Measurements from ENCODE around the gene SEC14L3. TPM values are rescaled to one million over a fixed set of nuclear protein-coding genes. Genes with fewer than 3 reads are reported as not detected.

SEC14L3 gene
- total and polyA plus RNA-seq, 2 experiments from 2014 or later: not detected

DNA sequence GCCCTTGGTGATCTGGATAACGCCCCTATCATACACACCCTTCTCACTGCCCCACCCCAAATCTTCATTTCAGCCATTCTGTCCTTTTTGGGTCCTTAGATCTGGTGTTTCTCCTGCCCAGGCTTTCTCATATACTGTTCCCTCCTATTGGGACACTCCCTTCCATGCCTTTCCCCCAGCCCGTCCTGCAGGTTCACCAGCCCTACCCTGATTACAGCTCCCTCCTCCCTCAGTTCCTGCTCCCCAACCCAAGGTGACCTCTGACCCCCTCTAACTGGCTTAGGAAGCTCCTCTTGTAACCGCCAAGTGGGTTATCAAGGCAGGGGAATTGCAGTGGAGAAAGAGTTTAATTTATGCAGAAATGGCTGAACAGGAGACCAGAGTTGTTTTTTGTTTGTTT is 33.3 kb downstream of the SEC14L3 start:
- no peaks in the 10 kb centered on the region for H3K9me3 ChIP-seq (ENCODE audit: low read depth)
- H3F3A ChIP-seq (ENCODE audit: insufficient read depth): no peaks in the 10 kb centered on the region
- H3K4me2 ChIP-seq (ENCODE audit: unreplicated experiment): no peak overlapping the region
- no peak overlapping the region for H3K9ac ChIP-seq
- no peaks in the 10 kb centered on the region for H3K36me3 ChIP-seq (ENCODE audit: low read depth)
- in situ Hi-C loops (cut with MboI): no loop called here
- TF ChIP-seq EZH2 (IDR thresholded peaks at IDR 0.05; ENCODE audit: insufficient read depth, poor library complexity, severe bottlenecking) (no peak), EZH2phosphoT487 (IDR thresholded peaks at IDR 0.05; ENCODE audit: insufficient read depth, low read depth) (no peak)
- H3K79me2 ChIP-seq (ENCODE audit: insufficient read depth): no peaks in the 10 kb centered on the region
- H3K4me3 ChIP-seq: no peak overlapping the region
- no peaks in the 10 kb centered on the region for H4K20me1 ChIP-seq (ENCODE audit: insufficient read depth)
- H3K27ac ChIP-seq: no peak overlapping the region
- no peaks in the 10 kb centered on the region for H3K27me3 ChIP-seq (replicated peaks; ENCODE audit: insufficient read depth)
- no peak overlapping the region for H2AFZ ChIP-seq
- no peak for DNase-seq
- no peaks in the 10 kb centered on the region for H3K4me1 ChIP-seq (ENCODE audit: insufficient read depth)
- no peaks in the 10 kb centered on the region for H3K9me2 ChIP-seq (ENCODE audit: insufficient read depth)
- WGBS, 2 experiments (ENCODE audit: low coverage in 1 of 2, low lambda C conversion rate in 2 of 2, missing lambda C conversion rate in 2 of 2): 59 to 67% methylated on average over 3 of the region's 3 CpGs

DNA sequence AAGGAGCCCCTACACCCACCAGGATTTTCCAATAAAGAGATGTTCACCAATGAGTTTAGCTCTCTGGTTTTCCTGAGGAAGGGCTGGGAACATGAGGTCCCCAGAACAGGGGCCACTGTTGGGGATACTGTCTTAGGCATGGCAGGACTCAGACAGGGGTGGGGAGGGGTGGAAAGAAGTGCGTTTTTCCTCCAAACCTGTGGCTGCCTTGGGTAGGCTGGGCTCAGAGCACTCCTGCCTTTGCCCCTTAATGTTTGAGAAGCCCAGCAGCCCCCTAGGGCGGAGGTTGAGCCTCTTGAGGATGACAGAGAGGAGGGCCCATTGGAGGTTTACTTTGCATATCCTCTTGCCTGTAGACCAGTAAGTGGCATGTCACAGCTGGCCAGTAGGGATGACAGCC is 35.6 kb downstream of the SEC14L3 start:
- in situ Hi-C loops (cut with MboI): no loop called here
- Histone ChIP-seq H3K9ac (no peak overlapping the region), H3K4me3 (no peak overlapping the region), H4K20me1 (ENCODE audit: insufficient read depth) (no peaks in the 10 kb centered on the region), H2AFZ (no peak overlapping the region), H3K27me3 (replicated peaks; ENCODE audit: insufficient read depth) (no peaks in the 10 kb centered on the region), H3K27ac (no peak overlapping the region), H3F3A (ENCODE audit: insufficient read depth) (no peaks in the 10 kb centered on the region), H3K4me2 (ENCODE audit: unreplicated experiment) (no peak overlapping the region), H3K36me3 (ENCODE audit: low read depth) (no peaks in the 10 kb centered on the region), H3K9me2 (ENCODE audit: insufficient read depth) (no peaks in the 10 kb centered on the region), H3K4me1 (ENCODE audit: insufficient read depth) (no peaks in the 10 kb centered on the region), H3K9me3 (ENCODE audit: low read depth) (no peaks in the 10 kb centered on the region), H3K79me2 (ENCODE audit: insufficient read depth) (no peaks in the 10 kb centered on the region)
- TF ChIP-seq EZH2phosphoT487 (IDR thresholded peaks at IDR 0.05; ENCODE audit: insufficient read depth, low read depth) (no peak), EZH2 (IDR thresholded peaks at IDR 0.05; ENCODE audit: insufficient read depth, poor library complexity, severe bottlenecking) (no peak)
- DNase-seq: no peak
- WGBS, 2 experiments (ENCODE audit: low coverage in 1 of 2, low lambda C conversion rate in 2 of 2, missing lambda C conversion rate in 2 of 2): 79 to 82% methylated on average over 2 of the region's 2 CpGs

DNA sequence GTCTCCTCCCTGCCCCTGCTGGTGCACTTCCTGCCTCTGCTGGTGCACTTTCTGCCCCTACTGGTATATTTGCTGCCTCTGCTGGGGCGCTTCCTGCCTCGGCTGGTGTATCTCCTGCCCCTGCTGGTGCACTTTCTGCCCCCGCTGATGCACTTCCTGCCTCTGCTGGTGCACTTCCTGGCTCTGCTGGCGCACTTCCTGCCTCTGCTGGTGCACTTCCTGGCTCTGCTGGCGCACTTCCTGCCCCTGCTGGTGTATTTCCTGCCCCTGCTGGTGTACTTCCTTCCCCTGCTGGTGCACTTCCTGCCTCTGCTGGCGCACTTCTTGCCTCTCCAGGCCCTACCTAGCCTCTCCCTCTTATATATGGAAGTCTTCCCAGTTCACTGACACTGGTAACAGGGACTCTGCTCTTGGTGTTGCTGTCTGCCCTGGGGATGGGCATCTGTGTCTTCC is 36.1 kb downstream of the SEC14L3 start:
- Histone ChIP-seq H3K27me3 (replicated peaks; ENCODE audit: insufficient read depth) (no peaks in the 10 kb centered on the region), H3K4me2 (ENCODE audit: unreplicated experiment) (no peak overlapping the region), H3K27ac (no peak overlapping the region), H3K36me3 (ENCODE audit: low read depth) (no peaks in the 10 kb centered on the region), H3K4me3 (no peak overlapping the region), H3K9ac (no peak overlapping the region), H3K9me2 (ENCODE audit: insufficient read depth) (no peaks in the 10 kb centered on the region), H3K79me2 (ENCODE audit: insufficient read depth) (no peaks in the 10 kb centered on the region), H4K20me1 (ENCODE audit: insufficient read depth) (no peaks in the 10 kb centered on the region), H3K4me1 (ENCODE audit: insufficient read depth) (no peaks in the 10 kb centered on the region), H3K9me3 (ENCODE audit: low read depth) (no peaks in the 10 kb centered on the region), H3F3A (ENCODE audit: insufficient read depth) (no peaks in the 10 kb centered on the region), H2AFZ (peak overlapping the region; percentile 41; the same call in 1 of the 2 replicates)
- DNase-seq: no peak
- in situ Hi-C loops (cut with MboI): no loop called here
- no peak for TF ChIP-seq EZH2 (IDR thresholded peaks at IDR 0.05; ENCODE audit: insufficient read depth, poor library complexity, severe bottlenecking)
- no peak for TF ChIP-seq EZH2phosphoT487 (IDR thresholded peaks at IDR 0.05; ENCODE audit: insufficient read depth, low read depth)
- 89 to 94% methylated on average over 6 of the region's 6 CpGs for WGBS, 2 experiments (ENCODE audit: low coverage in 1 of 2, low lambda C conversion rate in 2 of 2, missing lambda C conversion rate in 2 of 2)

DNA sequence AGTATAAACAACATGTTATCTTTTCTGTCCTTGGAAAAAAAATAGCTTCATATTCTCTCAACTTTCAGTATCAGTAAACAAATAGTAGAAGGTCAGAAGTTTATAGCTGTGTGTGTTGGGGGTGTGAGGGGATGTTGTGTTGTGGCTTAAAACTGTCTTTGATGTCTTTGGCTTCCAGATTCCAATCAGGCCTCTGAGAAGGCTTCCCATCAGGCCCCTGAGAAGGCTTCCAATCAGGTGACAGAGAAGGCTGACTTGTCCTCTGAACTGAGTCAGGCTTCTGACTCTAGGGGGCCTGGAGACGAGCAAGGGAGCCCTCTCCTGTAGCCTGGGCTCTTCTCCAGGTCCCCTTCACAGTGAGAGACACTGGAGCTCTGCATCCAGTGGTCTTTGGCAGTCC is 37.0 kb downstream of the SEC14L3 start:
- no peaks in the 10 kb centered on the region for H3K36me3 ChIP-seq (ENCODE audit: low read depth)
- no peaks in the 10 kb centered on the region for H4K20me1 ChIP-seq (ENCODE audit: insufficient read depth)
- no peak overlapping the region for H2AFZ ChIP-seq
- peak; percentile 16 for DNase-seq
- H3K9ac ChIP-seq: no peak overlapping the region
- H3K9me2 ChIP-seq (ENCODE audit: insufficient read depth): no peaks in the 10 kb centered on the region
- H3K27me3 ChIP-seq (replicated peaks; ENCODE audit: insufficient read depth): no peaks in the 10 kb centered on the region
- H3K4me1 ChIP-seq (ENCODE audit: insufficient read depth): no peaks in the 10 kb centered on the region
- WGBS, 2 experiments (ENCODE audit: low coverage in 1 of 2, low lambda C conversion rate in 2 of 2, missing lambda C conversion rate in 2 of 2): 38 to 46% methylated on average over 1 of the region's 1 CpG
- H3K9me3 ChIP-seq (ENCODE audit: low read depth): no peaks in the 10 kb centered on the region
- in situ Hi-C loops (cut with MboI): no loop called here
- H3K79me2 ChIP-seq (ENCODE audit: insufficient read depth): no peaks in the 10 kb centered on the region
- H3K4me2 ChIP-seq (ENCODE audit: unreplicated experiment): no peak overlapping the region
- no peak overlapping the region for H3K27ac ChIP-seq
- H3F3A ChIP-seq (ENCODE audit: insufficient read depth): no peaks in the 10 kb centered on the region
- TF ChIP-seq EZH2phosphoT487 (IDR thresholded peaks at IDR 0.05; ENCODE audit: insufficient read depth, low read depth): no peak
- no peak for TF ChIP-seq EZH2 (IDR thresholded peaks at IDR 0.05; ENCODE audit: insufficient read depth, poor library complexity, severe bottlenecking)
- no peak overlapping the region for H3K4me3 ChIP-seq

DNA sequence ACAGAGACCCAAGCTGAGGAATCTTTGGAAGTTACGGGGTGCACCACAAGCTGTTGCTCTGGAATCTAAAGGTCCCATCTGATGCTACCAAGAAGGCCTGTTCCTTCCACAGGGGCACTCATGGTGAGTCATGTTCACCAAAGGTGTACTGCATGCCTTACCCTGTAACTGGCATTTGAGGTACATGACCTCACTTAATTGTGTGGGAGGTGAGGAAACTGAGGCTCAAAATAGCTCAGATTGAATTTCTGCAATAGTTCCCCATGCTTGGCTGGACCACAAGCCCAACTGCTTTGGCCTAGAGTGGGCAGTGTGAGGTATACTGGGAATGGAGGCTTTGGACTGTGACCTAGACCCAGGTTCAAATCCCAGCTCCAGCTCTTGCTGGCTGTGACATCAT is 38.0 kb downstream of the SEC14L3 start:
- in situ Hi-C loops (cut with MboI): no loop called here
- Histone ChIP-seq H3K79me2 (ENCODE audit: insufficient read depth) (no peaks in the 10 kb centered on the region), H3K36me3 (ENCODE audit: low read depth) (no peaks in the 10 kb centered on the region), H3K4me3 (no peak overlapping the region), H3F3A (ENCODE audit: insufficient read depth) (no peaks in the 10 kb centered on the region), H3K9me3 (ENCODE audit: low read depth) (no peaks in the 10 kb centered on the region), H3K9ac (no peak overlapping the region), H4K20me1 (ENCODE audit: insufficient read depth) (no peaks in the 10 kb centered on the region), H2AFZ (no peak overlapping the region), H3K4me2 (ENCODE audit: unreplicated experiment) (no peak overlapping the region), H3K9me2 (ENCODE audit: insufficient read depth) (no peaks in the 10 kb centered on the region), H3K4me1 (ENCODE audit: insufficient read depth) (no peaks in the 10 kb centered on the region), H3K27ac (no peak overlapping the region), H3K27me3 (replicated peaks; ENCODE audit: insufficient read depth) (no peaks in the 10 kb centered on the region)
- TF ChIP-seq EZH2 (IDR thresholded peaks at IDR 0.05; ENCODE audit: insufficient read depth, poor library complexity, severe bottlenecking): no peak
- no peak for TF ChIP-seq EZH2phosphoT487 (IDR thresholded peaks at IDR 0.05; ENCODE audit: insufficient read depth, low read depth)
- WGBS, 2 experiments (ENCODE audit: low coverage in 1 of 2, low lambda C conversion rate in 2 of 2, missing lambda C conversion rate in 2 of 2): 91 to 100% methylated on average over 1 of the region's 1 CpG
- no peak for DNase-seq

All from GM23248 (cell line).